NCI-H510A (cell line): ENCODE results near the gene TANGO2.

Experiments used
- DNase-seq: peaks from one replicate; lab custom pipeline; 2025; lab: John Stamatoyannopoulos, UW

TANGO2 gene

DNA sequence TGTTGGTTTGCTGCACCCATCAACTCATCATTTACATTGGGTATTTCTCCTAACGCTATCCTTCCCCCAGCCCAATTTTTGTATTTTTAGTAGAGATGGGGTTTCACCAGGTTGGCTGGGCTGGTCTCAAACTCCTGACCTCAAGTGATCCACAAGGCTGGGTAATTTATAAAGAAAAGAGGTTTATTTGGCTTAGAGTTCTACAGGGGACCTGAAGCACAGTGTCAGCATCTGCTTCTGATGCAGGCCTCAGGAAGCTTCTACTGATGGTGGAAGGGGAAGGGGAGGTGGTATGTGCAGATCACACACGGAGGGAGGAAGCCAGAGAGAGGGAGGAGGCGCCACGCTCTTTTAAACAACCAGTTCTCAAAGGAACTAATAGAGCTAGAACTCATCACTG lies 25.8 kb downstream of the TANGO2 start:
- no peak for DNase-seq

DNA sequence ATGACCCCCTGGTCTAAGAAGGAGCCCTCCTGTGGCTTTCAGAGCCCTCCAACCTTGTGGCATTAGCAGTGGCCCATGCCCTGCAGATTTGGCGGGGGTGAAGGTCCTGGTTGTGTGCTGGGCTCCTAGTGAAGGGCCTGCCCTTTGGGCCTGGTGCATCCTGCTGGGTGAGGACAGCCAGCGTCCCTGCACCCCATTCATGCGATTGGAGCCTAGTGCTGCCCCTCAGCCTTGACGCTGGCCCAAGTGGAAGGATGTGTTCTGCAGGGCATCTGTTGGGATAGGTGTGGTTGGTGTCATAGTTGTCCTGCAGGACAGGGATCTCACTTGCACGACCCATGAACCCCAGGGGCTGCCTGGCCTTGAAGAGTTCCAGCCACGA lies 31.0 kb downstream of the TANGO2 start:
- no peak for DNase-seq

DNA sequence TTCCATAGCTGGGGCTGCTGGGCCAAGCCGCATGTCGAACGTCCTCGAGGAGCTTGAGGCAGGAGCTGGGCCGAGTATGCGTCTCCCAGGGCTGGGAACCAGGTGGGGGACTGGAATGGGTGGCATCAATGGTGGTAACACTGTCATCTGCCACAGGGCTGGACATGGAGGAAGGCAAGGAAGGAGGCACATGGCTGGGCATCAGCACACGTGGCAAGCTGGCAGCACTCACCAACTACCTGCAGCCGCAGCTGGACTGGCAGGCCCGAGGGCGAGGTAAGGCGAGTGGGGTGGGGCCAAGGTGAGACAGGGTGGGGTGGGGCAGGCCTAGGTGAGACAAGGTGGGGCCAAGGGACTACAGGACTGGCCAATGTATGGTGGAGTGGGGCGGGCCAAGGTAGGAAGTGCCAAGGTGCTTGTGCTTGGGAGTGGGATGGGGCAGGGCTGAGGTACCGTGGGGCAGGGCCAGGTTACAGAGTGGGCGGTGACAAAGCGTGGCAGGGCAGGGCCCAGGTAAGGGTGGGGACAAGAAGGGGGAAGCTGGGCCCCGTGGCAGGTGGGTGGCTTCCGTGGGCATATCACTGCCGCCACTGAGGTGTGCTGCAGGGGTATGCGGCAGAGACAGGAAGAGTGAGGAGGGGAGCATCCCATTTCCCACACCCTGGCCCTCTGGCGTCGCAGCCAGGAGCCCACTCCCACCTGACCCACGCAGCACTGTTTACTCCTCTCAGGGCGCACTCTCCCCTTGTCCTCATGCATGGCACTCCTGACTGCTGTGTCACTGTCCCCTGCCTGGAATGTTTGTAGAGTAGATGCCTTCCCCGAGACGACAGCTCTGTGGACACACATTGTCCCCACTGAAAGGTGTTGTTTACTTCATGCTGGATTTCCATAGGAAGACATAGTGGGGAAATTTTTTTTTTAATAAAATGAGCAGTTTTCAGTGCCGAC lies 31.7 kb downstream of the TANGO2 start:
- DNase-seq = no peak

DNA sequence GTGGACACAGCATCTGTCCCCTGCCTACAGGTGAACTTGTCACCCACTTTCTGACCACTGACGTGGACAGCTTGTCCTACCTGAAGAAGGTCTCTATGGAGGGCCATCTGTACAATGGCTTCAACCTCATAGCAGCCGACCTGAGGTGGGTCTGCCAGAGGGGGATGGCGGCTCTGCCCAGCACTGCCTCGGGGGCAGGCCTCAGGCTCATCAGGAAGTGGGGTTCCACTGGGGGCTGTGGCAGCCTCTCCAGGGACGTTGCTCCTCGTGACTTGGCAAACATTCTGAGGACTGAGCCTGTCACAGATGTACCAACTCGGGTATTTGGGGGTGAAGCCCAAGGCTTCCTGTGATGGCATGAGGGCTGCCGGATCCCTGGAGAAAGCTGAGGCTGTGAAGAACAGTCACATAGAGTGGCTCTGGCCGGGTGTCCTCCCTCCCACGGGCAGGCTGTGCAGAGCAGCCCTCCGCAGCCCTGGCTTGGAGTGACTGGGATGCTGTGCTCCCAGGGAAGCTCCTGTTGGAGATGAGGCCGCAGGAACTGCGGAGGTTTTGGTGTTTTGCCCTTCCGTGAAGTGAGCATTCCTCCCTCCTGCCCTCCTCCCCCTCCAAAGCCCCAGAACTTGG lies 32.6 kb downstream of the TANGO2 start:
- no peak for DNase-seq

DNA sequence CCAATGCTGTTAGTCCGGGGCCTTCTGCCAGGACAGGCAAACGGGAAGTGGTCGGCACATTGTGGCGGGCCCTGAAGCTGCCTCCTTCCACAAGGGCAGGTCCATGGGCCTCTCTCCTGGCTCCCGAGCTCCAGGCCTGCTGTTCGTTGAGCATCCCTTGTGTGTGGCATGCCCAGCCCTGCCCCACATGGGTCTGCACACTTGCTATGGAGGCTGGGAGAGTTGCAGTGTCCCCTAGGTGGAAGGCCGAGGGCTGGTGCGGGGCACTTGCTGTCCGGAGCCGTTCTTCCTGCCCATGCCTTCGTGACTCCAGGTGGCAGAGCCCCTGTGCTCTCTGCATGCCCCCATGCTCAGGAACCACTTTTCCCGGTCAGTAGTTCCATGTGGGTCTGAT lies 33.1 kb downstream of the TANGO2 start:
- DNase-seq = no peak

DNA sequence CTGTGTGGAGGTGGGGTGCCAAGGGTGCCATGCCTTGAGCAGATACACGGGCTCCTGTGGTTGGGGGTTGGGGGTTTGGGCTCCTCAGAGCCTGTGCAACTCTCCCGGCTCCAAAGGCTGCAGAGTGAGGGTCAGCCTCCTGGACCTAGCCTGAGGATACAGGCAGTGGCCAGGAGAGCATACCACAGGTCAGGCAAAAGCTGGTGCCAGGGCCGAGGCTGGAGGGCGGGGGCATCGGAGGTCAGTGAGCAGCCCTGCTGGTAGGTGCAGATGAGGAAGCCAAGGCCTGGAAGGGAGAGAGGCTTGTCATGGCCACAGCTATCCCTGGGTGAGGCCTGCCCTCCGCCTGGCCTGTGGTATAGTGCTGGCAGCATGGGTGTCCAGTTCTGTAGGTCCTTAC lies 33.6 kb downstream of the TANGO2 start:
- DNase-seq = no peak

DNA sequence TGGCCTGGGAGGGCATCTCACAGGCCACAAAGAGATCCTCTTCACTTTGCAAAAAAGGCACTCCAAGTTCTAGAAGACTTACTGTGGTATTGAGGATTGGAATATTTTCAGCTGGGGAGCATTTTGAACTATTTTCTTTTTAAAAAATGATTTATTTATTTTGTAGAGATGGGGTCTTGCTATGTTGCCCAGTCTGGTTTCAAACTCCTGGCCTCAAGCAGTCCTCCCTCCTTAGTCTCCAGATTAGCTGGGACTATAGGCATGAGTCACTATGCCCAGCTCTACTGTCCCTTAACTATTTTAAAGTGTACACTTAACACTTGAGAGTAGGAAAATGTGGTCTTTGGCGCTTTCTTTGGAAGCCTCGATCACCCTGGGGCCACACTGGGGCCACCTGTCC lies 34.2 kb downstream of the TANGO2 start:
- DNase-seq = no peak

DNA sequence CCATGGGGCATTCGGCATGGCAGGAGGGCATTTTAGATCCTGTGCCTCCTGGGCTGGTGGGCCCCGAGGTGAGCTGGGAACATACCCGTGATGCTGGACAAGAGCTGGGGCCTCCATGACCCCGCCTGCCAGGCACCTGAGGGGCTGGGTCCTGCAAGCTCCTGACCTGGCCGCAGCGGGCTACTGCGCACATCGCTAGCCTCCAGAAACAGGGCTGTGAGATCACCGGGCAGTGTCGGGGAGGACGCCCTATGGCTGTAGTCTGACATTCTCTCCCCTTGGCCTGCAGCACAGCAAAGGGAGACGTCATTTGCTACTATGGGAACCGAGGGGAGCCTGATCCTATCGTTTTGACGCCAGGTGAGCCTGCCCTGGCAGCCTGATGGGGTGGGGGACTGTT lies 34.7 kb downstream of the TANGO2 start:
- no peak for DNase-seq

DNA sequence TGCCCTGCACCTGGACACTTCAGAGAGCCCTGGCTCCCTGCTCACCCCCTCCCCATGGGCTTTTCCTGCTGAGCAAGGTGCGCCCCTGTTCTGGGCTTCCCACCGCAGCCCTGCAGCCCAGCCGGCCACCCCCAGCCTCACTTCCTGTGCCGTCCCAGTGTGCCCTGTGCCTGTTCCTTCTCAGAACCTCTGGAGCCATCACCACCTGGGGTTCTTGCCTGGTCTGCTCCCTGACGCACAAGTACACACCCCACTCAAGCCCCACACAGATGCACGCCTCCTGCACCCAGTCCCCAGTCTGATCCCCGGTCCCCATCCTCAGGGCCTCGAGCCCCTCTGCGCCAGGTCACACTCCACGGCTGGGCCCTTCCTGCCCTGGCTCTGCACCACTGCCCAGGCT lies 35.3 kb downstream of the TANGO2 start:
- DNase-seq = no peak

DNA sequence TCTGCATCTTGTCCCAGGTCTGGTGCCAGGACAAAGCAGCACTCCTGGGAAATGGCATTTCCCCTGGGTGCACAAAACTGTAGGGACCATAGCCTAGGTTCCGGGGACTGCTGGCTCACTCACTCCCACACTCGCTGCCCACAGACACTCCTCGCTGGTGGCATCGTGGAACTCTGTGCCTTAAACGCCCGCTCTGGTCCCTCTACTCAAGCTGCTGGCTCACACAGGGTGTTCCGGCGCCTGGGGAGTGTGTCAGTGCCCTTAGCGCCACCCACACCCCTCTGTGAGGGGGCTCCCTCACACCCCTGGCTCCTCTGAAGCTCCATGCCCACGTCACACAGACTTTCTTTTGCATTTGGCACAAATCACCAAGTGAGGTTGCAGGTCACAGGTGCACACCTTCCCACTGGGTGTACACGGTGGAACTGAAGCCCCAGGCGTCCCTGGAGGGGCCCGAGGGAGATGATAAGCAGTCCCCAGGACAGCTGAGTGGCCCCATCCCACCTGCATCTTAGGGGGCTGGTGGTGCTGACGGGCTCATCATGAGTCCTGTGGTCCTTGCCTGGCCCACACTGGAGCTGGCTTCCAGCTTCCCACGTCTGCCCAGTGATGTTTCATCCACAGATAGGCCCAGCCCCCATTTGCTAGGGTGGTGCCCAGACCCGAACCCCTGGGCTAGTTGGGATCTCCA lies 35.9 kb downstream of the TANGO2 start:
- no peak for DNase-seq

DNA sequence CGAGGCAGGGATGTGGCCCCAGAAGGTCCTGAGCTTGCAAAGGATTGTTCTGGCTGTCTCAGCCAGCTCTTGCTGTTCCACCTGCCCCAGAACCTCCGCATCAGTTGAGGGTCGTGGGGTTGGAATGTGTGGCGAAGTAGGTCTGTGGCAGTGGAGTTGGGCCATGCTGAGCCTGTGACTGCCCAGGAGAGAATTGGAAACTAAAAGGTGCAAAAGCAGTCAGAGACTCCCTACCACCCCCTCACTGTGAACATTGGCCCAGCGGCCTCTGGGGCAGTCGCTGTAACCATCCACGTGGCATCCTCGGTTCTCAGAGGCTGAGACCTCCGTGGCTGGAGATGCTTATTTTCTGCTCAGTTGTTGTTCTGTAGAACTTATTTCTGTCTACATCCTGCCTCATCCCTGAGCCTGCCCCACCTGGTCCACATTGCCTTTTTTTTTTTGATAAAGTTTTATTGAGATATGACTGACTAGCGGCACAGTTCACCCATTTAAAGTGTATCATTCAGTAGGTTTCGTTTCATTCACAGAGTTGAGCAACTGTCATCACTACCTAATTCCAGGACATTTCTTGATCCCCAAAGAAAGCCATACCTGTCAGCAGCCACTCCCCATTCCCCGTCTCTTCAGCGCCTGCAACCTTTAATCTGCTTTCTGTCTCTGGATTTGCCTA lies 36.8 kb downstream of the TANGO2 start:
- DNase-seq = no peak

DNA sequence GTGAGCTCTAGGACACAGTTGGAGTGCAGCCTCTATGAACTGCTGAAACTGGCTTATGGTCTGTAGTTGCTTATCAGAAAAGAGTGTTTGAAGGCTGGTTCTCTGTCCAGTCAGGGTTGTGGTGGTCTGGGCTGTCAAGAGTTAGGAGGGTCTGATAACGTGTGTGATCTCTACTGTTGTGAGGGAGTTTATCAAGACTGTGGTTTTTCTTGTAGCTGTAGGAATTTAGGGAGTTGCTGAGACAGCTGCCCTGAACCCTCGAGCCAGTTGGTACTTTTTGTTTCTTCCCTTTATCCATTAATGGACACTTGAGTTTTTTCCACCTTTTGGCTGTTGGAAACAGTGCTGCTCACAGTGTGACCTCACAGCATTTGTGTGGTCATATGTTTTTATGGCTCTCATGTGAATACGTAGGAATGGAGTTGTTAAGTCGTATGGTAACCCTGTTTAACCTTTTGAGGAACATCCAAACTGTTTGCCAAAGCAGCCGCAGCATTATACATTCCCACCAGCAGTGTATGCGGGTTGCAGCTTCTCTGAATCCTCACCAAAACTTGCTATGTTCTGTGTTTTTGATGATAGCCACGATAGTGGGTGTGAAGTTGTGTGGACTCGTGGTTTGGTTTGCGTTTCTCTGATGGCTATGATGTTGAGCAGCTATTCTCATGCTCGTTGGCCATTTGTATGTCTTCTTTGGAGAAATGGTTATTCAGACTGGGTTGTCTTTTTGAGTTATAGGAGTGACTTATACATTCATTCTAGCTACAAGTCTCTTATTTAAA lies 38.3 kb downstream of the TANGO2 start:
- no peak for DNase-seq

DNA sequence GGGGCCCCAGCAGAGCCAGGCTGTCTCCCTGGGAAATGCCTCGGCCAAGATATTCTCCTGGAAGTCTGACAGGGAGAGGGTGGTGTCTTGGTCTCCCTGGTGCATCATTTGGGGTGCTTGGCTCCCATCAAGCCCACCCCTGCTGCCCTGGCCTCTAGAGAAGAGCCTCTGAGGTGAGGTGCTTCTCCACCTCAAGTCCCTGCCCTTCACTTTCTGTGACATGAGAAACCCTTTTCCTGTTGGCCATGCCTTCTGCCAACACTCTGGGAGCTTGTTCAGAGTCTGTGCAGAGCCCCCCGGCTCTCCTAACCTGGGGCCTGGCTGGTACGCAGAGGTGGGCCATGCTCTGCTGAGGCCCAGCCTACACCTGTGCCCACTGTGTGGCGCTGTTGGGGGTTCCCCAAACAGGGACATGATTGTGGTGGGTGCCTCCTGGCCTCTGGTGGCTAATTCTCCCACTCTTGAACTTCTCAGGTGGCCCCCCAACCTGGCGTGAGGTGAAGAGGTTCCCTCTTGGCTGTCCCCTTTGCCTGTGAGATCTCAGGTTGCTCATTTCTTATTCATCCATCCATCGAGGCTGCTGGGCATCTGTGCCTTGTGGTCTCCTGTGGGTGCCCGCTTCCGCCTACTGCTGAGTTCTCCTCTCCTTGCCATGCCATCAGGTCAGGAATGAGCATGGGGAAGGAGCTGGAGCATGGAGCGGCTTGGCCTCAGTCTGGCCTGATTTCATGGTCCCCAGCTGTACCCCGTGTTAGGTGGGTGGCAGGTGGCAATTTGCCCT lies 40.0 kb downstream of the TANGO2 start:
- no peak for DNase-seq

DNA sequence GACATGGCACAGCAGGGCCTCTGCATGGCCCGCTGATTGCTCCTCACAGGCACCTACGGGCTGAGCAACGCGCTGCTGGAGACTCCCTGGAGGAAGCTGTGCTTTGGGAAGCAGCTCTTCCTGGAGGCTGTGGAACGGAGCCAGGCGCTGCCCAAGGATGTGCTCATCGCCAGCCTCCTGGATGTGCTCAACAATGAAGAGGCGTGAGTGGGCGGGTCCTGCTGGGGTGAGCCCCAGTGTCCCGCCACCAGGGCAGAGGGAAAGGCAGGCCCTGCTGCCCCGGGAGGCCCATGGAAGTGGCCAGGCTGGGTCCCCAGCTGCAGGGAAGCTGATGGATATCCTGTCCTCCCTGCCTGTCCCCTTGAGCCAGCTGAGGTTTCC lies 40.6 kb downstream of the TANGO2 start:
- DNase-seq = no peak

DNA sequence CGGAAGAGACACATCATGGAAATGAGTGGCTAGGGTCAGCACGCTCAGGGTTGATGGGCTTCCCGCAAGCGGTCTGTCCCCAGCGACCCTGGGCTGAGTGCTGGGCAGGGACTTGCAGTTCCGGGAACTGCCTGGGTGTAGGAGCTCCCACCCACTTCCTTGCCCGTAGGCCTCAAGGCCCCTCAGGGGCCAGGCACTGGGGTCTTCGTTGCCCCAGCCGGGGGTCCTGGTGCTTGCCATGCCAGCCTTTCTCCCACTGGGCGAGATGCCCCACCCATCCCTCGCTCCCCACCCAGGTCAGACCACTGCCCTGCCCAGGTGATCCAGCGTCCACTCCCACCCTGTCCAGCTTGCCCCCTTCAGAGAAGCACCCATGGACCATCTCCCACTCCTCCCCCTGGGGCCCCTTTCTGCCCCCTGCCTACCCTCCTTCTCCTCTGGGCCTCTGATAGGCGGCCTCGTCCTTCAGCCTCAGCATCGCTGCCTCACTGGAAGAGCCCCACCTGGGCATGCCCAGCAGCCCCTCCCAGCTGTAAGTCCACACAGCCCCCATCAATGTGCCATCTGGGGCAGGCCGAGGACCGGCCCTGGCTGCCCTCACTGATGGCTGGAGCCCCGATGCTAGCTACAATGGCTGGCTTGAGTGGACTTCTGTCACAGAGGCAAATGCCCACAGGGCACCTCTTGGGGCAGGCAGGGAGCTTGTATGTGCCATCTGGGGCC lies 41.3 kb downstream of the TANGO2 start:
- DNase-seq = no peak

DNA sequence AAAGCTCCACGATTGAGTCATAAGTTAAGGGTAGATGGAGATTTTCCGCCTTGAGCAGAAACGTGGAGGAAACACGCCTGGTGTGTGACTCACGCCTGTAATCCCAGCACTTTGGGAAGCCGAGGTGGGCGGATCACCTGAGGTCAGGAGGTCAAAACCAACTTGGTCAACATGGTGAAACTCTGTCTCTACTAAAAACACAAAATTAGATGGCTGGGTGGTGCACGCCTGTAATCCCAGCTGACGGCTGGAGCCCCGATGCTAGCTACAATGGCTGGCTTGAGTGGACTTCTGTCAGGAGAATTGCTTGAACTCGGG lies 41.8 kb downstream of the TANGO2 start:
- no peak for DNase-seq

DNA sequence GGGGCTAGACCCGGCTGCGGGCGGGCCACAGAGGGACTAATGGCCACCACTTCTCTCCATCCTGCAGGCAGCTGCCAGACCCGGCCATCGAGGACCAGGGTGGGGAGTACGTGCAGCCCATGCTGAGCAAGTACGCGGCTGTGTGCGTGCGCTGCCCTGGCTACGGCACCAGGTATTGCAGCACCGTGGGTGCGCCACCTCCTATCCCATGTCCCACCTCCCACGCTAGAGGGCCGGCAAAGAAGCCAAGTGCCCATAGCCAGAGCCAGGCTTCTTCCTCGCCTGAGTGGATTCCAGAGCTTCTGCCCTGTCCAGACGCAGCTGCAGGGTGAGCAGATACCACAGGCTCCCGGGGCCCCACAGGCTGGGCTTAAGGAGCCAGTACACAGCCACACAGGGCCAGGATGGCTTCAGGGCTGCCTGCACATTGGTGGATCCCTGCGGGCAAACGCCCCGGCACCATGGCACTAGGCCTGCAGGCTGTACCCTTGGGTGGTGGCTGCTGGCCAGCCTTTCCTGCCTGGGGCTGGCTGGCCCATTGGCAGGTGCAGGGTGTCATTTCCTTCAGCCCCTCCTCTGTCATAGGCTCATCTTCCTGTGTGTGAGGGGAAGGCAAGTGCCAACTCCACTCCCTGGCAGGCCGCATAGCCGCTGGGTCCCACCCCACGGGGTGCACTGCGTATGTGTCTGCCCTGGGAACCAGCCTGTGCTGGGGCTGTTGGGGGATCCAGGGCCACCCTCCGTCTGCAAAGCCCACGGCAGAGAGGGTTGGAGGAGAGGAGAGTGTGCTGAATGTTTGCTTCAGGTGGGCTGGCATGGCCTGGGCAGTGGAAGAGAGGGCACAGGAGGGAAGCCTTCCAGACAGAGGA lies 42.6 kb downstream of the TANGO2 start:
- DNase-seq = no peak

DNA sequence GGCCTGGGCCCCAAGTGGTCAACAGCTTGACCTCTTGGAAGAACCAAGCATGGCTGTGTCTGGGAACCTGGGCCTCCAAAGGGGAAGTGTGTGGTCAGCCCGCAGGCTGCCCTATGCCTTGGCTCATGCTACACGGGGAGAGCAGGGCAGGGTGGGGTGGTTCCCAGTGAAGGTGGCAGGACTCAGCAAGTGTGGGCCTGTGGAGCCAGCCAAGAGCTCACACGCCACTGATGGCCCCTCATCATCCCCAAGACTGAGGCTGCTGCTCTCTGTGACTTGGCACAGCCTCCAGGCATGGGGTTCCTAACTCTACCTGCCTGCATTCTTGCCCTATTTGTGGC lies 43.2 kb downstream of the TANGO2 start:
- no peak for DNase-seq

DNA sequence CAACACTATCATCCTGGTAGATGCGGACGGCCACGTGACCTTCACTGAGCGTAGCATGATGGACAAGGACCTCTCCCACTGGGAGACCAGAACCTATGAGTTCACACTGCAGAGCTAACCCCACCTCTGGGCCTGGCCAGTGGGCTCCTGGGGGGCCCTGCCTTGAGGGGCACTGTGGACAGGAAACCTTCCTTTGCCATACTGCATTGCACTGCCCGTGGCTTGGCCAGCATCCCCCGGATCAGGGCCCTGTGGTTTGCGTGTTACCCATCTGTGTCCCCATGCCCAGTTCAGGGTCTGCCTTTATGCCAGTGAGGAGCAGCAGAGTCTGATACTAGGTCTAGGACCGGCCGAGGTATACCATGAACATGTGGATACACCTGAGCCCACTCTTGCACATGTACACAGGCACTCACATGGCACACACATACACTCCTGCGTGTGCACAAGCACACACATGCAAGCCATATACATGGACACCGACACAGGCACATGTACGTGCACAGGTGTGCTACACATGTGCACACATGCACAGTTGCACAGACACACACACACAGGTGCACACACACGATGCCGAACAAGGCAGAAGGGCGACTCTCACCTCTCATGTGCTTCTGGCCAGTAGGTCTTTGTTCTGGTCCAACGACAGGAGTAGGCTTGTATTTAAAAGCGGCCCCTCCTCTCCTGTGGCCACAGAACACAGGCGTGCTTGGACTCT lies 43.8 kb downstream of the TANGO2 start:
- no peak for DNase-seq
